ENCODE results near the gene PMEPA1.

PMEPA1 gene

GRCh38 chr20:57680934-57681914, 28.6 kb downstream of the PMEPA1 start:
- peaks cover 41 to 71% of the 10 kb centered on the region in 2 donors for H3K27me3 Mint-ChIP-seq
- ATAC-seq (replicated peaks) (peak; percentile 81), DNase-seq (peak; percentile 17 to 25 (median 24))
- H3K9me3 Mint-ChIP-seq, result no peaks in the 10 kb centered on the region
- H3K4me3 Mint-ChIP-seq, result no peak overlapping the region
- peak overlapping the region in 1 of 2 donors; percentile 59 for H3K27ac Mint-ChIP-seq
- H3K36me3 Mint-ChIP-seq (ENCODE audit: insufficient read depth), result peaks cover 3% of the 10 kb centered on the region
- H3K4me1 Mint-ChIP-seq (ENCODE audit: low read depth in 2 of 2), result peaks cover 10 to 12% of the 10 kb centered on the region in 2 donors

GRCh38 chr20:57680131-57680716, 29.6 kb downstream of the PMEPA1 start:
- ATAC-seq (replicated peaks) (peak; percentile 51), DNase-seq (no peak)
- peaks cover 3% of the 10 kb centered on the region for H3K36me3 Mint-ChIP-seq (ENCODE audit: insufficient read depth)
- H3K4me3 Mint-ChIP-seq, result no peak overlapping the region
- peaks cover 47 to 72% of the 10 kb centered on the region in 2 donors for H3K27me3 Mint-ChIP-seq
- H3K9me3 Mint-ChIP-seq, result no peaks in the 10 kb centered on the region
- H3K4me1 Mint-ChIP-seq (ENCODE audit: low read depth in 2 of 2), result peaks cover 10 to 12% of the 10 kb centered on the region in 2 donors
- peak overlapping the region in 1 of 2 donors; percentile 59 for H3K27ac Mint-ChIP-seq

- no peak overlapping the region for H3K27ac Mint-ChIP-seq
- no peak overlapping the region for H3K4me3 Mint-ChIP-seq
These were observed 30.7 kb downstream of the PMEPA1 start for GRCh38 chr20:57679113-57679512.

GRCh38 chr20:57678340-57678739, 31.5 kb downstream of the PMEPA1 start:
- ATAC-seq (replicated peaks) (no peak), DNase-seq (no peak)
- Mint-ChIP-seq H3K4me3 (no peak overlapping the region), H3K9me3 (no peaks in the 10 kb centered on the region), H3K27me3 (peaks cover 42 to 80% of the 10 kb centered on the region in 2 donors), H3K4me1 (ENCODE audit: low read depth in 2 of 2) (peaks cover 10 to 12% of the 10 kb centered on the region in 2 donors), H3K27ac (no peak overlapping the region), H3K36me3 (ENCODE audit: insufficient read depth) (no peaks in the 10 kb centered on the region)

More at GRCh38 chr20:57679113-57679512, 30.7 kb downstream of the PMEPA1 start:
- peaks cover 42 to 72% of the 10 kb centered on the region in 2 donors for H3K27me3 Mint-ChIP-seq
- no peaks in the 10 kb centered on the region for H3K36me3 Mint-ChIP-seq (ENCODE audit: insufficient read depth)
- no peaks in the 10 kb centered on the region for H3K9me3 Mint-ChIP-seq
- DNase-seq, result no peak
- ATAC-seq (replicated peaks), result no peak
- peaks cover 10 to 12% of the 10 kb centered on the region in 2 donors for H3K4me1 Mint-ChIP-seq (ENCODE audit: low read depth in 2 of 2)

GRCh38 chr20:57677584-57677982, 32.2 kb downstream of the PMEPA1 start:
- no peak overlapping the region for H3K4me3 Mint-ChIP-seq
- peaks cover 2% of the 10 kb centered on the region for H3K36me3 Mint-ChIP-seq (ENCODE audit: insufficient read depth)
- no peaks in the 10 kb centered on the region for H3K9me3 Mint-ChIP-seq
- DNase-seq (no peak), ATAC-seq (replicated peaks) (no peak)
- no peak overlapping the region for H3K27ac Mint-ChIP-seq
- H3K27me3 Mint-ChIP-seq, result peaks cover 42 to 86% of the 10 kb centered on the region in 2 donors
- peaks cover 10 to 12% of the 10 kb centered on the region in 2 donors for H3K4me1 Mint-ChIP-seq (ENCODE audit: low read depth in 2 of 2)

GRCh38 chr20:57676589-57677583, 32.9 kb downstream of the PMEPA1 start:
- H3K27ac Mint-ChIP-seq, result peak overlapping the region in 1 of 2 donors; percentile 39

GRCh38 chr20:57675773-57676172, 34.0 kb downstream of the PMEPA1 start:
- H3K4me3 Mint-ChIP-seq, result no peak overlapping the region
- H3K4me1 Mint-ChIP-seq (ENCODE audit: low read depth in 2 of 2), result peaks cover 0 to 4% of the 10 kb centered on the region in 2 donors
- no peak overlapping the region for H3K27ac Mint-ChIP-seq

More at GRCh38 chr20:57676589-57677583, 32.9 kb downstream of the PMEPA1 start:
- Mint-ChIP-seq H3K27me3 (peaks cover 38 to 83% of the 10 kb centered on the region in 2 donors), H3K36me3 (ENCODE audit: insufficient read depth) (peaks cover 2% of the 10 kb centered on the region), H3K4me1 (ENCODE audit: low read depth in 2 of 2) (peaks cover 9 to 11% of the 10 kb centered on the region in 2 donors), H3K9me3 (no peaks in the 10 kb centered on the region), H3K4me3 (no peak overlapping the region)
- DNase-seq, result no peak
- ATAC-seq (replicated peaks), result no peak

GRCh38 chr20:57672953-57673575, 36.8 kb downstream of the PMEPA1 start:
- DNase-seq (no peak), ATAC-seq (replicated peaks) (no peak)
- Mint-ChIP-seq H3K9me3 (no peaks in the 10 kb centered on the region), H3K4me3 (no peak overlapping the region), H3K36me3 (ENCODE audit: insufficient read depth) (peaks cover 2% of the 10 kb centered on the region), H3K4me1 (ENCODE audit: low read depth in 2 of 2) (peaks cover 0 to 3% of the 10 kb centered on the region in 2 donors), H3K27me3 (peaks cover 25 to 52% of the 10 kb centered on the region in 2 donors), H3K27ac (no peak overlapping the region)

More at GRCh38 chr20:57675773-57676172, 34.0 kb downstream of the PMEPA1 start:
- ATAC-seq (replicated peaks) (no peak), DNase-seq (no peak)
- Mint-ChIP-seq H3K27me3 (peaks cover 32 to 74% of the 10 kb centered on the region in 2 donors), H3K9me3 (no peaks in the 10 kb centered on the region), H3K36me3 (ENCODE audit: insufficient read depth) (peaks cover 2% of the 10 kb centered on the region)

GRCh38 chr20:57672164-57672563, 37.7 kb downstream of the PMEPA1 start:
- Mint-ChIP-seq H3K27ac (no peak overlapping the region), H3K4me3 (no peak overlapping the region)
- no peak for ATAC-seq (replicated peaks)

GRCh38 chr20:57671662-57672061, 38.2 kb downstream of the PMEPA1 start:
- no peak for DNase-seq
- Mint-ChIP-seq H3K4me1 (ENCODE audit: low read depth in 2 of 2) (peaks cover 0 to 3% of the 10 kb centered on the region in 2 donors), H3K9me3 (no peaks in the 10 kb centered on the region), H3K27ac (no peak overlapping the region), H3K4me3 (no peak overlapping the region), H3K27me3 (peaks cover 11 to 38% of the 10 kb centered on the region in 2 donors), H3K36me3 (ENCODE audit: insufficient read depth) (peaks cover 2% of the 10 kb centered on the region)
- no peak for ATAC-seq (replicated peaks)

More at GRCh38 chr20:57672164-57672563, 37.7 kb downstream of the PMEPA1 start:
- peaks cover 2% of the 10 kb centered on the region for H3K36me3 Mint-ChIP-seq (ENCODE audit: insufficient read depth)
- peaks cover 0 to 3% of the 10 kb centered on the region in 2 donors for H3K4me1 Mint-ChIP-seq (ENCODE audit: low read depth in 2 of 2)
- no peaks in the 10 kb centered on the region for H3K9me3 Mint-ChIP-seq
- H3K27me3 Mint-ChIP-seq, result peaks cover 16 to 43% of the 10 kb centered on the region in 2 donors
- DNase-seq, result no peak

- H3K27me3 Mint-ChIP-seq, result peaks cover 4 to 32% of the 10 kb centered on the region in 2 donors
- no peak overlapping the region for H3K27ac Mint-ChIP-seq
These were observed 38.8 kb downstream of the PMEPA1 start for GRCh38 chr20:57671072-57671391.

GRCh38 chr20:57670288-57671071, 39.3 kb downstream of the PMEPA1 start:
- Mint-ChIP-seq H3K27me3 (peaks cover 0 to 26% of the 10 kb centered on the region in 2 donors), H3K27ac (no peak overlapping the region), H3K4me1 (ENCODE audit: low read depth in 2 of 2) (peaks cover 0 to 3% of the 10 kb centered on the region in 2 donors), H3K9me3 (no peaks in the 10 kb centered on the region), H3K36me3 (ENCODE audit: insufficient read depth) (peaks cover 2% of the 10 kb centered on the region), H3K4me3 (no peak overlapping the region)
- no peak for DNase-seq
- no peak for ATAC-seq (replicated peaks)

More at GRCh38 chr20:57671072-57671391, 38.8 kb downstream of the PMEPA1 start:
- DNase-seq, result no peak
- Mint-ChIP-seq H3K4me1 (ENCODE audit: low read depth in 2 of 2) (peaks cover 0 to 3% of the 10 kb centered on the region in 2 donors), H3K4me3 (no peak overlapping the region), H3K36me3 (ENCODE audit: insufficient read depth) (peaks cover 2% of the 10 kb centered on the region), H3K9me3 (no peaks in the 10 kb centered on the region)
- no peak for ATAC-seq (replicated peaks)

All from effector memory CD8-positive, alpha-beta T cell (primary cell).